Measurements from ENCODE around the gene RPL32. TPM values are rescaled to one million over a fixed set of nuclear protein-coding genes. Genes with fewer than 3 reads are reported as not detected.
"Not testable (repeated sequence)": the region's sequence is repeated elsewhere in the genome, so short reads cannot be mapped to it uniquely, and the experiment has no call there.

RPL32 gene
- polyA plus RNA-seq, 1 donor from 2014 or later = 3,703 TPM

DNA sequence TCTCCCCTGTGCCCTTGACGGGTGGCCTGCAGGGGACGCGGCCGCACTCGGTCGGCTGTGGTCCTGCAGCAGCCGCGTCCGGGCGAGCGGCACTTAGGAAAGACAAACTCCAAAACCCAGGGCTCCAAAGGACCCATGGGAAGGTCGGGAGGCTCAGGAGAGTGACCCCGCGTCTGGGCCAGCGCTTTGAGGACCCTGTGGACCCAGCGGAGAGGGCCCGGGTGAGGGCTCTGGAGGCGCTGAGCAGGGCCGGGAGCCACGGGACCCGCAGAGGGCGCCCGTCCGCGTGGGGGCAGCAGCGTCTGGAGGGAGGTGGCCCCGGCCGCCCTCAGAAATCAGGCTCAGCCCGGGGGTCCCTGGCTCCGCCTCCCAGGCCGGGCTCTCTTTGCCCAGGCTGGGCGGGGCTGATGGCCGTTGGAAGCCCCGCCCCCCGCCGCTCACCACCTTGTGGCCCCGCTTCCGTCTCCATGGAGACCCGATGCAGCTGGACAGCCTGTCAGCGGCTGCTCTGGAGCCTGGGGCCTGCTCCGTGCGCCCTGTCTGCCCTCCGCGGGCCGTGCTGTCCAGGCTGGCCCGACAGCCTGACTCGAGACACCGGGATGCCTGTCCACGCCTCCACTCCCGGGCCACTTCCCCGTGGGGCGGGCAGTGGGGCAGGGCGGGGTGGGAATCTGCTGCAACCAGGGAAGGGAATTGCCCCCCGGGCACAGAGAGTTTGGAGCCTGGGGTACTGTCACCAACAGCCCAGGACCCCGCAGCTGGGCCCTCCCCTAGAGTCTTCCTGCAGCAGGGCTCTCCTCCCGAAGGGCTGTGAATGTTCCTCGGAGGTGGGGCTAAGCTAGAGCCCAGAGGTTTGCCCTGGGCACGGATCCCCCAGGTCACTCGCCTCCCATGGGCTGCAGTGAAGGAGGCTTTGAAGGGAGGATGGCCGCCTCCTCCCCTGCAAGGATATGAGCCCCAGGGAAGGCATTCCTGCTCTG is 34.8 kb upstream of the RPL32 start:
- peak overlapping the region in 2 of 4 donors; percentile 33 to 53 for H3K4me3 Mint-ChIP-seq
- H3K27me3 Mint-ChIP-seq = peaks cover 6% of the 10 kb centered on the region
- H3K36me3 Mint-ChIP-seq = no peaks in the 10 kb centered on the region
- no peak overlapping the region for H3K27ac Mint-ChIP-seq
- H3K9me3 Mint-ChIP-seq = no peaks in the 10 kb centered on the region
- peaks cover 3 to 9% (median 4%) of the 10 kb centered on the region in 3 donors for H3K4me1 Mint-ChIP-seq

DNA sequence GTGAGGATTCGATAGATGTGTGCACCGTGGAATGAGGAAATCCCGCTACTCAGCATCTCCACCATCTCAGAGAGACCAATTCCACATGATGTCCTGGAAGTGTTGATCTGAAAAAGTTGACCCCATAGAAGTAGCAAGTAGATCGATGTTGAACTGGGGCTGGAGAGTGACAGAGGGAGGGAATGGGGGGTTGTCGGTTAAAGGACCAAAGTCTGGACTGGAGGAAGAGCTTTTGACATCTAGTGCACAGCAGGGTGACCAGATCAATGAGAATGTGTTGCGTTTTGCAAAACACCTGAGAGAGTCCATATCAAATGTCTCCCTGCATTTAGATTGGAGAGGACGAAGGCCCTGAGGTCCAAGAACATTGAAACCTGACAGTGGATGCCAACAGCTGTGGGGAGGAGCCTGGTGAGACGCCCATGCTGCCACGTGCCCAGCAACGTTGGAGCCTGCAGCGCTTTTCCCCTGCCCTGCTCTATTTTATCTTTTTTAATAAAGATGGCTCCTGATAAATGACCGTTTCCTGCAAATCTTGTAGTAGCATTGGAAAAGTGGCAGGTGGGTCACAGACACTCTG is 30.1 kb upstream of the RPL32 start:
- H3K4me3 Mint-ChIP-seq = no peak overlapping the region
- H3K27ac Mint-ChIP-seq = no peak overlapping the region
- peaks cover 18% of the 10 kb centered on the region for H3K27me3 Mint-ChIP-seq
- H3K4me1 Mint-ChIP-seq = peaks cover 17 to 21% (median 18%) of the 10 kb centered on the region in 3 donors
- no peaks in the 10 kb centered on the region for H3K9me3 Mint-ChIP-seq
- H3K36me3 Mint-ChIP-seq = no peaks in the 10 kb centered on the region

DNA sequence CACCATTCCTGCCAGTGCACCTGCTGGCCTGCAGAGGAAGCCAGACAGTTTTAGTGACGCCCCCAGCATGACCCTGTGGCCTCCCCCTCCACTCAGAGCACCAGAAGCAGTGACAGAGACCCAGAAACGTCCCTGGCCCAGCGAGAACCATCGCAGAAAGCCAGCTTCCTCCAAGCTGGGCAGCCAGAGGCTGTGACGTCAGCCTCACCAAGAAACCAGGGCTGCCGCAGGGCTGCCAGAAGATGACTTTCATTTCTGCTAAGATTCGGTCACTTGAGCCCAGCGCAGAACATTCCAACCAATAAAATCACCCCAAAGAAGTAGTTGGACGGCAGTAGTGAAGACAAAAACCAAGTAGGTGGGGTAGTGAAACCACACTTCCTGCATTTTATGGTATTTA is 29.6 kb upstream of the RPL32 start:
- peaks cover 18% of the 10 kb centered on the region for H3K27me3 Mint-ChIP-seq
- no peaks in the 10 kb centered on the region for H3K9me3 Mint-ChIP-seq
- H3K4me1 Mint-ChIP-seq = peaks cover 17 to 21% (median 18%) of the 10 kb centered on the region in 3 donors
- peak overlapping the region; percentile 52 to 63 (median 52) for H3K27ac Mint-ChIP-seq
- H3K4me3 Mint-ChIP-seq = peak overlapping the region in 3 of 4 donors; percentile 31 to 56 (median 53)
- H3K36me3 Mint-ChIP-seq = no peaks in the 10 kb centered on the region

DNA sequence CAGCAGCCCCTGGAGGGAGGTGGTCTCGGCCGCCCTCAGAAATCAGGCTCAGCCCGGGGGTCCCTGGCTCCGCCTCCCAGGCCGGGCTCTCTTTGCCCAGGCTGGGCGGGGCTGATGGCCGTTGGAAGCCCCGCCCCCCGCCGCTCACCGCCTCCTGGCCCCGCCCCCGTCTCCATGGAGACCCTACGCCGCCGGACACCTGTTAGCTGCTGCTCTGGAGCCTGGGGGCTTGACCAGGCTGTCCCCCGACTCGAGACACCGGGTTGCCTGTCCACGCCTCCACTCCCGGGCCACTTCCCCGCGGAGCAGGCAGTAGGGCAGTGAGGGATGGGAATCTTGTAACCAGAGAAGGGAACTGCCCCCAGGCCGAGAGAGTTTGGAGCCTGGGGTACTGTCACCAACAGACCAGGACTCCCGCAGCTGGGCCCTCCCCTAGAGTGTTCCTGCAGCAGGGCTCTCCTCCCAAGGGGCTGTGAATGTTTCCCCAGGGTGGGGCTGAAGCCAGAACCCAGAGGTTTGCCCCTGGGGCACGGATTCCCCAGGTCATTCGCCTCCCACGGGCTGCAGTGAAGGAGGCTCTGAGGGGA is 27.8 kb upstream of the RPL32 start:
- peak overlapping the region in 1 of 3 donors; percentile 77 for H3K27ac Mint-ChIP-seq
- peaks cover 14 to 21% (median 18%) of the 10 kb centered on the region in 3 donors for H3K4me1 Mint-ChIP-seq
- H3K27me3 Mint-ChIP-seq = peaks cover 14% of the 10 kb centered on the region
- H3K9me3 Mint-ChIP-seq = peaks cover 0 to 5% (median 2%) of the 10 kb centered on the region in 3 donors
- no peaks in the 10 kb centered on the region for H3K36me3 Mint-ChIP-seq
- peak overlapping the region in 3 of 4 donors; percentile 34 to 82 (median 65) for H3K4me3 Mint-ChIP-seq

DNA sequence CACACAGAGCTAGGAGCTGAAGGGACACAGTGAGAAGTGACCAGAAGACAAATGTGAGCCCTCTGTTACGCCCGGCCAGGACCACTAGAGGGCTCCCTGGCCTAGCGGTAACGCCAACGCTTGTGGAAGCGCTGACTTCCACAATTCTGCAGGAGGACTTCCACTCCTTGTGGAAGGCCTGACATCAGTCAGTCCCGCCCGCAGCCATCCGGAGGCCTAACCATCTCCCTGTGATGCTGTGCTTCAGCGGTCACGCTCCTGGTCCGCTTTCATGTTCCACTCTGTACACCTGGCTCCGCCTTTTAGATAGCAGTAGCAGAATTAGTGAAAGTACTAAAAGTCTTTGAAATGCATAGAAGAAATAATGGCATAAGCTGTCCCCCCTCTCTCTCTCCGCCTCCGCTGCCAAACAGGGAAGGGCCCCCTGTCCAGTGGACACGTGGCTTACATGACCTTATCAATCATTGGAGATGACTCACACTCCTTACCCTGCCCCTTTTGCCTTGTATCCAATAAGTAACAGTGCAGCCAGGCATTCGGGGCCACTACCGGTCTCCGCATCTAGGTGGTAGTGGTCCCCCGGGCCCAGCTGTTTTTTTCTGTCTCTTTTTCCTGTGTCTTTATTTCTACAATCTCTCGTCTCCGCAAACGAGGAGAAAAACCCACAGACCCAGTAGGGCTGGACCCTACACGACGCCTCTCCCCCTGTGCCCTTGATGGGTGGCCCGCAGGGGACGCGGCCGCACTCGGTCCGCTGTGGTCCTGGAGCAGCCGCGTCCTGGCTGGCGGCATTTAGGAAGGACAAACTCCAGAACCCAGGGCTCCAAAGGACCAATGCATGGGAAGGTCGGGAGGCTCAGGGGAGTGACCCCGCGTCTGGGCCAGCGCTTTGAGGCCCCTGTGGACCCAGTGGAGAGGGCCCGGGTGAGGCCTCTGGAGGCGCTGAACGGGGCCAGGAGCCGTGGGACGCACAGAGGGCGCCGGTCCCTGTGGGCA is 27.0 kb upstream of the RPL32 start:
- Mint-ChIP-seq H3K27ac (peak overlapping the region in 1 of 3 donors; percentile 6), H3K4me3 (peak overlapping the region; percentile 43 to 91 (median 82)), H3K27me3 (peaks cover 14% of the 10 kb centered on the region), H3K9me3 (peaks cover 0 to 5% (median 2%) of the 10 kb centered on the region in 3 donors), H3K4me1 (peaks cover 14 to 21% (median 18%) of the 10 kb centered on the region in 3 donors), H3K36me3 (no peaks in the 10 kb centered on the region)

DNA sequence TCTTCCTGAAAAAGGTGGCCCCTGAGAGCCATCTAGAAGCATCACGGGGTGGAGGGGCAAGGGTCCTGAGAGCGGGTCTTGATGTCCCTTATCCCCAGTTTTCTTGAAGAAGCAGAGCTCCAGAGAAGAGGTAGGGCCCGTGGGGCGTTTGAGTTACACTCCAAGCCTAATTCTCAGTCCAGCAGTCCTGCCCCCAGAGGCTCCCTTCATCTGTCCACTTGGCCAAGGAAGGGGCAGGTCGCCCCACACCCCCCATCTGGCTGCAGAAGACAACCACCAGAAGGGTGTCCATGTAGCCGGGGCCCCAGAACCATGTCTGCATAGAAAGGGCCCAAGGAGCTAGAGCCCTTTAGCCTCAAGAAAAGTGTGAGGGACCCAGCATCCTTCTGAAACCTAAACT is 25.5 kb upstream of the RPL32 start:
- peaks cover 15% of the 10 kb centered on the region for H3K27me3 Mint-ChIP-seq
- no peaks in the 10 kb centered on the region for H3K36me3 Mint-ChIP-seq
- H3K4me3 Mint-ChIP-seq = no peak overlapping the region
- H3K9me3 Mint-ChIP-seq = peaks cover 0 to 5% (median 2%) of the 10 kb centered on the region in 3 donors
- H3K4me1 Mint-ChIP-seq = peaks cover 14 to 21% (median 18%) of the 10 kb centered on the region in 3 donors
- H3K27ac Mint-ChIP-seq = no peak overlapping the region

DNA sequence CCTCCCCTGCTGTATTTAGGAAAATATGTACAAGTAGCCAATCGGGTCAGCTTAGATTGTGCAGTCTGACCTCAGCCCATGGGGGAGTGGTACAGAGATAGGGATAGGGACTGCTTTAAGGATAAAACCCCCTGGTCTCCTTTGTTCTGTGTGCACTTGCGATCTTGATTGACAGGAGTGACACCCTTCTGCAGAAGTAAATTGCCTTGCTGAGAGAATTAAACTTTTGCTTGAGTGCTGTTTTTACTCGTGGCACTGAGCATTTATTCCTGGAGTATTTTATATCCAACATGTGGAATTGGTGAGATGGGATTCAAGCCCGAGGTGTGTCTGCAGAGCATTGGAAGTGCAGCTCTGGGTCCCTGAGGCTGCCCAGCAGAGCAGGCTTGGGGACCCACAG is 23.9 kb upstream of the RPL32 start:
- Mint-ChIP-seq H3K27ac (no peak overlapping the region), H3K36me3 (no peaks in the 10 kb centered on the region), H3K9me3 (peaks cover 0 to 5% (median 2%) of the 10 kb centered on the region in 3 donors), H3K27me3 (peaks cover 11% of the 10 kb centered on the region), H3K4me3 (no peak overlapping the region), H3K4me1 (peaks cover 6 to 9% (median 8%) of the 10 kb centered on the region in 3 donors)

DNA sequence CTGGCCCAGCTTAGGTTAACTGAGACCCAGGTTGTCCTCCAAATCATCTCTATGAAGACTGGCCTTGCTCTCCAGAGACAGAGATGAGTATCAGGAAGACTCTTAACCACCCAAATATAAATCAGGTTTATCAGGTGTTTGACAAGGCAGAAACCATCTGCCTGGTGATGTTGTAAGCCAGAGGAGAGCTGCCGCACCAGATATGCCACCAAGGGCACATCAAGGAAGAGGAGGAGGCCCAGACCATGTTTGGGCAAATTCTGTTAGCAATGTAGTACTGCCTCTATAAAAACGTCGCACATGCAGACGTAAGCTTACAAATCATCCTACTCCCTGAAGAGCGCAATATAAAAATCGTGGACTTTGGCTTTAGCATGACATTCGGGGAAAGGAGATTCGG is 21.0 kb upstream of the RPL32 start:
- H3K4me1 Mint-ChIP-seq = no peaks in the 10 kb centered on the region
- H3K27me3 Mint-ChIP-seq = peaks cover 6% of the 10 kb centered on the region
- H3K4me3 Mint-ChIP-seq = no peak overlapping the region
- no peaks in the 10 kb centered on the region for H3K36me3 Mint-ChIP-seq
- peaks cover 0 to 5% (median 2%) of the 10 kb centered on the region in 3 donors for H3K9me3 Mint-ChIP-seq
- H3K27ac Mint-ChIP-seq = peak overlapping the region in 1 of 3 donors; percentile 2

DNA sequence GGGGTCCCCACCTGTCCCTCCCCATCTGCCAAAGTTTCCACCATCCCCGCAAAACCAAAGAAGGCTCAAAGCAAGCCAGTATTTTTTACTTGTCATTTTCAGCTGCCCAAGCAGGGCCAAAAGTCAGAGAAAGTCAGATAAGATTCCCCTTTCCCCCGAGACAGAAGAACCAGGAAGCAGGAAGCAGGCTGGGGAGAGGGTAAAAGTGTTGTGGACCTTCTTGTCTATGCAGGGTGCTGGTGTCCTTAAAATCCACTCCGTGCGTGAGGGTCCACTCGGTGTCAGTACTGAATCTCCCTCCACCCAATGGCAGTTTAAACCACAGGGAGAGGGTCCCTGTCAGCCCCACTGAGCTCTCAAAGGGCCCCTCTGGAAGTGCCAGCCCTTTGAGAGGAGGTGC is 20.2 kb upstream of the RPL32 start:
- no peaks in the 10 kb centered on the region for H3K36me3 Mint-ChIP-seq
- peaks cover 0 to 5% (median 2%) of the 10 kb centered on the region in 3 donors for H3K9me3 Mint-ChIP-seq
- peaks cover 11% of the 10 kb centered on the region for H3K27me3 Mint-ChIP-seq
- H3K4me3 Mint-ChIP-seq = no peak overlapping the region
- H3K27ac Mint-ChIP-seq = peak overlapping the region in 1 of 3 donors; percentile 34
- no peaks in the 10 kb centered on the region for H3K4me1 Mint-ChIP-seq

DNA sequence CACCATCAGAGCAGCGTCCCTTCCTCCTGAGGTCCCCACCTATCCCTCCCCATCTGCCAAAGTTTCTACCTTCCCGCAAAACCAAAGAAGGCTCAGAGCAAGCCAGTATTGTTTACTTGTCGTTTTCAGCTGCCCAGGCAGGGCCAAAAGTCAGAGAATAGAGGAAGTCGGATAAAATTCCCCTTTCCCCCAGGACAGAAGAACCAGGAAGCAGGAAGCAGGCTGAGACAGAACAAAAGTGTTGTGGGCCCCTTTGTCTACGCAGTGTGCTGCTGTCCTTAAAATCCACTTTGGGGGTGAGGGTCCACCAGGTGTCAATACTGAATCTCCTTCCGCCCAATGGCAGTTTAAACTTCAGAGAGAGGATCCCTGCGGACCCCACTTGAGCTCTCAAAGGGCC is 18.5 kb upstream of the RPL32 start:
- Mint-ChIP-seq H3K4me1 (no peaks in the 10 kb centered on the region), H3K27ac (no peak overlapping the region), H3K4me3 (no peak overlapping the region), H3K9me3 (no peaks in the 10 kb centered on the region), H3K36me3 (no peaks in the 10 kb centered on the region), H3K27me3 (peaks cover 13% of the 10 kb centered on the region)

DNA sequence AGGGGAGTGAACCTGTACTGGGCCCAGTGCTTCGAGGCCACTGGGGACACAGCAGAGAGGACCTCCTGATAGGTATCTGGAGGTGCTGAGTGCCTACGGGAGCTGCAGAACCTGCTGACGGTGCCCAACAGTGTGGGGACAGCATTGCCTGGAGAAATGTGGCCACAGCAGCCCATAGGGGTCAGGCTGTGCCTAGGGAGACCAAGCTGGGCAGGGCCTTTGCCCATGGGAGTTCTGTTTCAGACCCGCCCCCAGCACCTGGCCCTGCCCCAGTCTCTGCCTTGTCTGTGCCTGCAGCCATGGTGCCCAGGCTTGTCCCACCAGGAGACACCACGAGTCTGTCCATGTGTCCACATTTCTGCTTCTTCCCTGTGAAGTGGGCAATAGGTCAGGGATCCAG is 15.3 kb upstream of the RPL32 start:
- Mint-ChIP-seq H3K4me1 (no peaks in the 10 kb centered on the region), H3K9me3 (no peaks in the 10 kb centered on the region), H3K4me3 (no peak overlapping the region), H3K27me3 (peaks cover 20% of the 10 kb centered on the region), H3K36me3 (no peaks in the 10 kb centered on the region), H3K27ac (no peak overlapping the region)

DNA sequence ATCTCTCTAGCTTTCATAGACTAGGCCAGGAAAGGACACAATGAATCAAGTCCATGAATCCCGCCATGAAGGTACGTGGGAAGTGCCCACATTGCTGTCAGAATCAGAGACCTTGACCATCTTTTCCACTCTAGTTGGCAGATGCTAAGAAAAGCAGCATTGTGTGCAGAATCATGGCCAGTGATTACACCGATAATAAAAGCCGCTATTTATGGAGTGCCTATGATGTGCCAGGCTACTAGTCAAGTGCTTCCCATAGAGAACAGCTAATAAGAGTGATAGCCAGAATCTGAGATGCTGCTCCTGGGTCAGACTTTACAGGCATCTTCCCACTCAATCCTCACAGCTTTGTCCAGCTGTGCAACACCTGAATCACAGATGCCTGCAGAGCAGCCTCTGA is 13.2 kb upstream of the RPL32 start:
- no peaks in the 10 kb centered on the region for H3K4me1 Mint-ChIP-seq
- peaks cover 18% of the 10 kb centered on the region for H3K27me3 Mint-ChIP-seq
- no peak overlapping the region for H3K4me3 Mint-ChIP-seq

DNA sequence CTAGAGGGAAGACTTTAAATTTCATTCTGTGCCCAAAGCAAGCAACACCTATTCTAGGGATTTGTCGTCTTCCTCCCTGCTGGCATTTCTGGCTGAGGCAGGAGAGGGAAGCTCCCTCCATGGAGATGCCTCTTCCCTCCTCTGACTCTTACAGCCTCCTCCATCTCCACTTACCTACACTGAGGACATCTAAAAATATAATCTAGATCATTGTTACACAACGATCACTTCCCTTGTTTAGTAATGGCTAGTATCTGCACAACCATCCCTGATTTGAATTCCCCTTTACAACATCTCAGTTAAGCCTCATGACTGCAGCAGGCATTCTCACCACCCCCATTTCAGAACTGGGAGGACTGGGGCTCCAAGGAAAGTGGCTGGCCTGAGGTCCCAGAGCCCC is 12.5 kb upstream of the RPL32 start:
- peaks cover 18% of the 10 kb centered on the region for H3K27me3 Mint-ChIP-seq
- not testable (repeated sequence) for H3K9me3 Mint-ChIP-seq, H3K36me3 Mint-ChIP-seq, H3K27ac Mint-ChIP-seq, H3K4me1 Mint-ChIP-seq, H3K4me3 Mint-ChIP-seq

More for the DNA sequence above, 13.2 kb upstream of the RPL32 start:
- Mint-ChIP-seq H3K36me3 (no peaks in the 10 kb centered on the region), H3K9me3 (no peaks in the 10 kb centered on the region), H3K27ac (no peak overlapping the region)

DNA sequence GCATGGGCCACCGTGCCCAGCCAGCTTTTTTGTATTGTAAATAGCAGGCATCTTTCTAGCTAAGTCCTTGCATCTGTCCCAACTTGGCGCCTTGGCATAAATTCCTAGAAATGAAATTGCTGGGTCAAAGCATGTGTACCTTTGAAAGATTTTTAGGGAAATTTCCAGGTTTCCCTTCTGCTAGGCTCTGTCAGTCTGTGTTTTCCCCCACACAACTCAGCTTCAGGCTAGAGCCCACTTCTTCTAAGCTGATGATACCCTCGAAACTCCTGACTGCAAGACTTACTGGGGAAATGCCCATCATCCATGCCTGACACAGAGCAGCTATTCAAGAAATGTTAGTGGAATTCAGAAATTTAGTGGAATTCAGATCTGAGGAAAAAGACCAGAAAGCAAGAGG is 10.8 kb upstream of the RPL32 start:
- H3K27me3 Mint-ChIP-seq = peaks cover 15% of the 10 kb centered on the region
- no peaks in the 10 kb centered on the region for H3K36me3 Mint-ChIP-seq
- H3K27ac Mint-ChIP-seq = no peak overlapping the region
- H3K4me3 Mint-ChIP-seq = no peak overlapping the region
- H3K9me3 Mint-ChIP-seq = no peaks in the 10 kb centered on the region
- H3K4me1 Mint-ChIP-seq = no peaks in the 10 kb centered on the region

Data from IgD-negative memory B cell (primary cell).